GM06990 (cell line): Measurements from ENCODE around the gene DYSF.

ENCODE experiments used
- DNase-seq: peaks from one replicate; pipeline ENCODE4 v3.0.0-alpha.2; 2011; ENCODE audit not compliant: insufficient read length; ENCODE audit errors: extremely low read depth
- H3K27me3 ChIP-seq: replicated peaks from 2 replicates; pipeline ENCODE4 v1.6.0; 2011; ENCODE audit warnings: low read length; ENCODE audit not compliant: control insufficient read depth, insufficient read depth
- H3K36me3 ChIP-seq: 2 replicates; pipeline ENCODE4 v1.5.1; 2011; ENCODE audit warnings: low read length; ENCODE audit not compliant: control insufficient read depth, insufficient read depth
- H3K4me3 ChIP-seq: replicated peaks from 2 replicates; pipeline ENCODE4 v1.5.1; 2011; ENCODE audit warnings: low read depth, mild to moderate bottlenecking, control low read depth, low read length
- CTCF ChIP-seq: IDR thresholded peaks from 2 replicates; pipeline ENCODE4 v1.5.1; 2011; ENCODE audit warnings: low read length, control low read depth, mild to moderate bottlenecking, inconsistent platforms; ENCODE audit not compliant: insufficient read depth, poor library complexity, severe bottlenecking

DYSF gene

GRCh38 chr2:71577209-71577608, 123.8 kb downstream of the DYSF start:
- no peak for TF ChIP-seq CTCF
- Histone ChIP-seq H3K36me3 (no peaks in the 10 kb centered on the region), H3K27me3 (no peaks in the 10 kb centered on the region; the same call in 1 of the 2 replicates), H3K4me3 (no peak overlapping the region)
- DNase-seq = no peak

GRCh38 chr2:71578767-71579342, 125.5 kb downstream of the DYSF start:
- no peak for DNase-seq
- no peak for TF ChIP-seq CTCF
- no peaks in the 10 kb centered on the region; the same call in 1 of the 2 replicates for H3K27me3 ChIP-seq
- no peak overlapping the region for H3K4me3 ChIP-seq
- no peaks in the 10 kb centered on the region for H3K36me3 ChIP-seq

GRCh38 chr2:71581026-71581425, 127.7 kb downstream of the DYSF start:
- TF ChIP-seq CTCF = no peak
- DNase-seq = no peak
- no peaks in the 10 kb centered on the region for H3K36me3 ChIP-seq
- H3K27me3 ChIP-seq = no peaks in the 10 kb centered on the region; the same call in 1 of the 2 replicates
- H3K4me3 ChIP-seq = no peak overlapping the region

- Histone ChIP-seq H3K27me3 (no peaks in the 10 kb centered on the region; the same call in none of the 2 replicates), H3K36me3 (no peaks in the 10 kb centered on the region), H3K4me3 (no peak overlapping the region)
- no peak for TF ChIP-seq CTCF
- DNase-seq = no peak
These were observed 130.5 kb downstream of the DYSF start for GRCh38 chr2:71583876-71584275.

GRCh38 chr2:71586471-71586870, 133.1 kb downstream of the DYSF start:
- no peak for DNase-seq
- no peaks in the 10 kb centered on the region for H3K36me3 ChIP-seq
- no peak overlapping the region for H3K4me3 ChIP-seq
- H3K27me3 ChIP-seq = no peaks in the 10 kb centered on the region; the same call in none of the 2 replicates
- no peak for TF ChIP-seq CTCF
